ENCODE results near the gene GRIA1.

GRCh38 chr5:153749960-153750359 is 259.5 kb downstream of the GRIA1 start:
- TF ChIP-seq CTCF (IDR thresholded peaks at IDR 0.05; ENCODE audit: low read length) (no peak), EZH2phosphoT487 (IDR thresholded peaks at IDR 0.05; ENCODE audit: low read length) (no peak)

Data from MM.1S (cell line).